Immature natural killer cell (primary cell): ENCODE results near the gene CCDC7. TPM values are rescaled to one million over a fixed set of nuclear protein-coding genes. Genes with fewer than 3 reads are reported as not detected.
"Not testable (repeated sequence)": the region's sequence is repeated elsewhere in the genome, so short reads cannot be mapped to it uniquely, and the experiment has no call there.

Experiments
- DNase-seq, 3 donors: peaks; one replicate each; pipeline ENCODE4 v3.0.0; 2022; ENCODE audit warnings: mixed read lengths in 1 of 3
- H3K27ac Mint-ChIP-seq, 6 donors: one replicate each; pipeline ENCODE4 v1.8.0; 2020; ENCODE audit warnings: mixed read lengths in 6 of 6, mild to moderate bottlenecking in 5 of 6, inconsistent platforms in 4 of 6, moderate library complexity in 3 of 6
- H3K27me3 Mint-ChIP-seq, 3 donors: one replicate each; pipeline ENCODE4 v1.8.0; 2020 to 2021; ENCODE audit warnings: low read depth in 3 of 3, mild to moderate bottlenecking in 3 of 3, mixed read lengths in 3 of 3, moderate library complexity in 3 of 3, inconsistent platforms in 1 of 3
- H3K36me3 Mint-ChIP-seq, 3 donors: one replicate each; pipeline ENCODE4 v1.8.0; 2020; ENCODE audit warnings: mixed read lengths in 3 of 3, inconsistent platforms in 2 of 3, mild to moderate bottlenecking in 2 of 3
- H3K4me1 Mint-ChIP-seq, 2 donors: one replicate each; pipeline ENCODE4 v1.8.0; 2020; ENCODE audit warnings: inconsistent platforms in 2 of 2, mild to moderate bottlenecking in 2 of 2, mixed read lengths in 2 of 2, moderate library complexity in 1 of 2
- H3K4me3 Mint-ChIP-seq, 5 donors: one replicate each; pipeline ENCODE4 v1.8.0; 2020; ENCODE audit warnings: mild to moderate bottlenecking in 5 of 5, mixed read lengths in 5 of 5, inconsistent platforms in 3 of 5, moderate library complexity in 3 of 5
- H3K9me3 Mint-ChIP-seq, 6 donors: one replicate each; pipeline ENCODE4 v1.8.0; 2020; ENCODE audit warnings: mild to moderate bottlenecking in 6 of 6, mixed read lengths in 6 of 6, inconsistent platforms in 4 of 6, moderate library complexity in 3 of 6
- polyA plus RNA-seq, 3 donors: library from polyadenylated mRNA; unstranded; fragments of 300-500 nt; fragmentation: Illumina TruSeq; gene quantifications; one replicate each; pipeline ENCODE4 v1.2.3, GENCODE V29; 2021

CCDC7 gene
- polyA plus RNA-seq, 3 donors from 2014 or later, result 2.1 to 17.3 (median 8.9) TPM

GRCh38 chr10:32483019-32483502 lies 37.1 kb downstream of the CCDC7 start:
- H3K4me1 Mint-ChIP-seq, DNase-seq, H3K27ac Mint-ChIP-seq, H3K27me3 Mint-ChIP-seq, H3K4me3 Mint-ChIP-seq: not testable (repeated sequence)
- H3K9me3 Mint-ChIP-seq, result peaks cover 12 to 23% (median 16%) of the 10 kb centered on the region in 6 donors
- peaks cover 52 to 85% (median 80%) of the 10 kb centered on the region in 3 donors for H3K36me3 Mint-ChIP-seq

GRCh38 chr10:32488038-32488437 lies 42.1 kb downstream of the CCDC7 start:
- Mint-ChIP-seq H3K9me3 (peaks cover 0 to 18% (median 8%) of the 10 kb centered on the region in 6 donors), H3K36me3 (peaks cover 53 to 73% (median 65%) of the 10 kb centered on the region in 3 donors), H3K4me1 (peaks cover 4 to 18% of the 10 kb centered on the region in 2 donors)
- H3K27me3 Mint-ChIP-seq, DNase-seq, H3K27ac Mint-ChIP-seq, H3K4me3 Mint-ChIP-seq: not testable (repeated sequence)

GRCh38 chr10:32489158-32489557 lies 43.2 kb downstream of the CCDC7 start:
- Mint-ChIP-seq H3K4me1 (peaks cover 4 to 18% of the 10 kb centered on the region in 2 donors), H3K4me3 (no peak overlapping the region), H3K36me3 (peaks cover 47 to 69% (median 58%) of the 10 kb centered on the region in 3 donors), H3K9me3 (peaks cover 0 to 9% (median 4%) of the 10 kb centered on the region in 6 donors), H3K27ac (no peak overlapping the region), H3K27me3 (no peaks in the 10 kb centered on the region)
- DNase-seq, result no peak

- peak overlapping the region in 1 of 6 donors; percentile 56 for H3K27ac Mint-ChIP-seq
- no peaks in the 10 kb centered on the region for H3K27me3 Mint-ChIP-seq
- H3K9me3 Mint-ChIP-seq, result peaks cover 0 to 7% (median 3%) of the 10 kb centered on the region in 6 donors
- H3K4me1 Mint-ChIP-seq, result peaks cover 4 to 18% of the 10 kb centered on the region in 2 donors
- DNase-seq, result no peak
- no peak overlapping the region for H3K4me3 Mint-ChIP-seq
- peaks cover 45 to 64% (median 56%) of the 10 kb centered on the region in 3 donors for H3K36me3 Mint-ChIP-seq
These were observed 44.0 kb downstream of the CCDC7 start for GRCh38 chr10:32489901-32490300.

GRCh38 chr10:32494562-32494961 lies 48.6 kb downstream of the CCDC7 start:
- H3K4me3 Mint-ChIP-seq, DNase-seq, H3K27me3 Mint-ChIP-seq, H3K9me3 Mint-ChIP-seq, H3K27ac Mint-ChIP-seq: not testable (repeated sequence)
- Mint-ChIP-seq H3K36me3 (peaks cover 27 to 58% (median 54%) of the 10 kb centered on the region in 3 donors), H3K4me1 (peaks cover 4 to 20% of the 10 kb centered on the region in 2 donors)

- not testable (repeated sequence) for H3K9me3 Mint-ChIP-seq, H3K4me3 Mint-ChIP-seq, H3K27ac Mint-ChIP-seq, H3K27me3 Mint-ChIP-seq
- Mint-ChIP-seq H3K36me3 (peaks cover 18 to 69% (median 66%) of the 10 kb centered on the region in 3 donors), H3K4me1 (peaks cover 4 to 13% of the 10 kb centered on the region in 2 donors)
- DNase-seq, result peak in 1 of 3 donors; percentile 0
These were observed 54.2 kb downstream of the CCDC7 start for GRCh38 chr10:32500136-32500535.

- DNase-seq, result no peak
- Mint-ChIP-seq H3K27ac (no peak overlapping the region), H3K36me3 (peaks cover 21 to 63% (median 53%) of the 10 kb centered on the region in 3 donors), H3K4me1 (peaks cover 4 to 13% of the 10 kb centered on the region in 2 donors), H3K27me3 (no peaks in the 10 kb centered on the region), H3K4me3 (no peak overlapping the region), H3K9me3 (peaks cover 0 to 2% (median 0%) of the 10 kb centered on the region in 6 donors)
These were observed 56.0 kb downstream of the CCDC7 start for GRCh38 chr10:32501906-32502305.

- H3K36me3 Mint-ChIP-seq, result peaks cover 25 to 59% (median 50%) of the 10 kb centered on the region in 3 donors
- H3K4me3 Mint-ChIP-seq, H3K9me3 Mint-ChIP-seq, H3K27ac Mint-ChIP-seq, DNase-seq, H3K4me1 Mint-ChIP-seq, H3K27me3 Mint-ChIP-seq: not testable (repeated sequence)
These were observed 60.0 kb downstream of the CCDC7 start for GRCh38 chr10:32505762-32506420.

- H3K36me3 Mint-ChIP-seq, result peaks cover 18 to 26% (median 19%) of the 10 kb centered on the region in 3 donors
- H3K27ac Mint-ChIP-seq, result no peak overlapping the region
- no peaks in the 10 kb centered on the region for H3K9me3 Mint-ChIP-seq
- no peak for DNase-seq
- H3K4me3 Mint-ChIP-seq, result no peak overlapping the region
- no peaks in the 10 kb centered on the region for H3K27me3 Mint-ChIP-seq
- H3K4me1 Mint-ChIP-seq, result no peaks in the 10 kb centered on the region
These were observed 65.7 kb downstream of the CCDC7 start for GRCh38 chr10:32511599-32511998.

GRCh38 chr10:32516567-32517495 lies 70.9 kb downstream of the CCDC7 start:
- Mint-ChIP-seq H3K36me3 (peaks cover 5 to 10% (median 7%) of the 10 kb centered on the region in 3 donors), H3K4me3 (no peak overlapping the region), H3K9me3 (peaks cover 0 to 13% (median 6%) of the 10 kb centered on the region in 6 donors), H3K4me1 (no peaks in the 10 kb centered on the region), H3K27me3 (no peaks in the 10 kb centered on the region), H3K27ac (no peak overlapping the region)
- no peak for DNase-seq

- no peaks in the 10 kb centered on the region for H3K4me1 Mint-ChIP-seq
- no peak overlapping the region for H3K27ac Mint-ChIP-seq
- peaks cover 17 to 30% (median 25%) of the 10 kb centered on the region in 3 donors for H3K36me3 Mint-ChIP-seq
- no peak for DNase-seq
- H3K4me3 Mint-ChIP-seq, result no peak overlapping the region
- peaks cover 0 to 3% (median 0%) of the 10 kb centered on the region in 3 donors for H3K27me3 Mint-ChIP-seq
- peaks cover 4 to 18% (median 9%) of the 10 kb centered on the region in 6 donors for H3K9me3 Mint-ChIP-seq
These were observed 84.3 kb downstream of the CCDC7 start for GRCh38 chr10:32530231-32530630.

GRCh38 chr10:32538256-32538655 lies 92.3 kb downstream of the CCDC7 start:
- Mint-ChIP-seq H3K4me3 (no peak overlapping the region), H3K4me1 (no peaks in the 10 kb centered on the region), H3K9me3 (peaks cover 4 to 17% (median 8%) of the 10 kb centered on the region in 6 donors), H3K27me3 (peaks cover 0 to 3% (median 0%) of the 10 kb centered on the region in 3 donors), H3K27ac (no peak overlapping the region), H3K36me3 (peaks cover 9 to 28% (median 12%) of the 10 kb centered on the region in 3 donors)
- DNase-seq, result no peak

- no peak overlapping the region for H3K27ac Mint-ChIP-seq
- H3K4me3 Mint-ChIP-seq, result no peak overlapping the region
- peaks cover 7 to 13% (median 11%) of the 10 kb centered on the region in 3 donors for H3K36me3 Mint-ChIP-seq
- DNase-seq, result no peak
- H3K9me3 Mint-ChIP-seq, result peaks cover 0 to 4% (median 0%) of the 10 kb centered on the region in 6 donors
- H3K4me1 Mint-ChIP-seq, result no peaks in the 10 kb centered on the region
- H3K27me3 Mint-ChIP-seq, result peaks cover 0 to 3% (median 0%) of the 10 kb centered on the region in 3 donors
These were observed 94.9 kb downstream of the CCDC7 start for GRCh38 chr10:32540691-32541470.
